ENCODE results near the gene PRKCE.

Gene PRKCE

DNA sequence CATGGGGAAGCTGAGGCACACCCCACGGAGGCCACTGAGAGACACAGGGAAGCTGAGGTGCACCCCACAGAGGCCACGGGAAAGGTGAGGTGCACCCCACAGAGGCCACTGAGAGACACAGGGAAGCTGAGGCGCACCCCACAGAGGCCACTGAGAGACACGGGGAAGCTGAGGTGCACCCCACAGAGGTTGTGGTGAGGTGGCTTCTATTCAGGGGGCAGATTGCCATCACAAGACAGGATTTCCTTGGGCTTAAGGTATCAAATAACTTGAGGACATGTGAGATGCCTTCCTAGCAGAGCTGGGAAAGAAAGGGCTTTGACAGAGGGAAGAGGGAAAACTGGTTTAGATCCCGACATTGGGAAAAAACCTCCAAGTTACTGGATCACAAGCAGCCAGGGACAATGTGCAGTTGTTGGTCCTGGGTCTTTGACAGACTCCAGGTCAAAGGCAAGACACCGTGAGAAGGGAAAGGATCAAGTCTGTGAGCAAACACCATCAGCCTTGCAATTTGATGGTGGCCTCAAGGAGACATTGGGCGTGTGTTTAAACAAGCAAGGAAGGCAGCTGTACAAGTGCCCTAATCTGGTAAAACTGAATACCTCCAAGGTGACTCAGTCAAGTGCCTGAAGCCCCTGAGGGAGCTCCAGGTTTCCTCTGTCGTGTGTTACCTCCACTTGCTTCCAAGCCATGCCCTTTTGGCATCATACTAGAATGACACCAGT lies 512.5 kb downstream of the PRKCE start:
- no peak for DNase-seq

DNA sequence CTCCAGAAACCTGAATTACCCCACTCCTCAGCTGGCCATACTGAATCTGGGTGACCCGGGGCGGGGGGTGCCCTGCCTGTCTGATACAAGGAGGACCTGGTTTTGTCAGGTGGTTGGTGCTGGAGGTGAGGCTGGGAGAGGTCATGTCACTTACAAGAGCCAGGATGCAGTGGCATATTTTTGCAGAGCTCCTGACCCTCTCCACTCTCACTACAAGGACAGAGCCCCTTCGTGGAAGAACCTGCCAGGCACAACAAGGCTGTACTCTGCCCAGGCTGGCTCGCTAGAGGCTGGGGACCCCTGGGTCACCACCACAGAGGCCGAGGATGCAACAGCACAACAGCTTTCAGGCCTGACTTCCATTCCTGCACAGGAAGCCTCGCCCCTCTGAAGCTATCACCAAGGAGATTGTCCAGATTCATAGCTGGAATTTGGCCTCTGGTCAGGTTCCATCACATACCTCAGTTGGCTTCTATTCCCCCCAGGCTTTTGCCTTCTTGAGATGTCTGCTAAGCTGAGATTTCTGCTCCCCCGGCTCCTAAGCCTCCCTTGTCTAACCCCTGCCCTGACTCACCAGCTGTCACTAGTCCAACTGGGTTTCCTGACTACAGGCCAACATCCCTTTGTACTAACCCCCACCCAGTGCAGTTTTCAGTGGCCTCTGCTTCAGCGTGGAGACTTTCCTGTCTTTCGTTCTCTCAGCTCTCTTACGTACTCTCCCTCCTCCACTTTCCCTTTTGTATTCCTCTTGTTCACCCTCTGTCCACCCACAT lies 513.2 kb downstream of the PRKCE start:
- DNase-seq, result no peak

DNA sequence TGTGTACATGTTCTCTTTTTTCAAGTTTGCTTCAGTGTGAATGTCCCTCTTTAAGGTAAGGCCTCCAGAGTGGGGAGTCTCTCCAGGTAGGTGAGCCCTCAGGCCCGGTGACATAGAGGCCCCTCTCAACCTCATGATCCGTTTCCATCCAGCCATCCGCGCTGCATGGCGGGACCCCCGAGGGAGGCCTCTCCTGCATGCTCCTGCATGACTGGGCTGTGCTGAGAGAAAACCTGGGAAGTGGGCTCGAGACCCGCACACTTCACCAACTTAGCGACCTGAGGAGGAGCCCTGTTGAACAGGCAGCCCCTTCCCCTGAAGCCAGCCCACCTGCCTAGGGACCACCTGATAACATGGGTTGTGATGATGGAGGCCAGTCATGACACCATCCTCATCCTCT lies 514.4 kb downstream of the PRKCE start:
- DNase-seq, result no peak

DNA sequence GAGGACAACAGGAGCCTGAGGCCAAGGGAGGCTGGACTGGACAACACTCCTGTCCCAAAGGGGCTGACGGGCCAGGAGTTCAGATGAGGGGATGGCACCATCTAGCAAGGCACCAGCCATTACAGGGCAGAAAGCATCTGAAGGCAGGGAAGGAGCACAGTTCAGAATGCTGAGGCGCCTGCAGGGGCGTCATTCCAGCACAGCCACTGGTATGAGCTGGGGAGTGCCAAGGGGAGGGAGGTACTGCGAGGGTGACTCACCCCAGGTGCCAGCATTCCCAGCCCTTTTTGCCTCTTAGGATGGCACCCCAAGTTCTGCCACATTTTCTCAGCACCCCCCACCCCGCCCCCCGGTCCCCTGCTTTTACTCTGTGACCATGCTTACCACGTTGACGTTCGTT lies 515.9 kb downstream of the PRKCE start:
- DNase-seq, result no peak

DNA sequence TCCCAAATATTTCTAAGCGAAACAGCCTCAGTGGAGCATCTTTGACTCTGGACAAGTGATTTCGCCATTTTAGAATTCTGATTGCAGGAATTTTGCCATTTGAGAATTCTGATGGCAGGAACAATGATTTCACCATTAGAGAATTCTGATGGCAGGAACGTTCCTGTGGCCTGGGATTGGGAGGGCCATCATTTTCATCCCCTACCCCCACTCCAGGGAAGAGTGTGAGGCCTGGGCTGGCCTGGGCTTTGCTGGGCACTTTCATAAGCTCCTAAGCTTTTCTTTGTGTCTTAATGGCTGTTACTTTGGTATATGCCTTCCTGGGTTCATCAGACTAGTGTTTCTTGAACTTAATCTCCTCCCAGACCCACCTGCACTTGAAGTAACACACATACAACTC lies 516.4 kb downstream of the PRKCE start:
- DNase-seq, result no peak

DNA sequence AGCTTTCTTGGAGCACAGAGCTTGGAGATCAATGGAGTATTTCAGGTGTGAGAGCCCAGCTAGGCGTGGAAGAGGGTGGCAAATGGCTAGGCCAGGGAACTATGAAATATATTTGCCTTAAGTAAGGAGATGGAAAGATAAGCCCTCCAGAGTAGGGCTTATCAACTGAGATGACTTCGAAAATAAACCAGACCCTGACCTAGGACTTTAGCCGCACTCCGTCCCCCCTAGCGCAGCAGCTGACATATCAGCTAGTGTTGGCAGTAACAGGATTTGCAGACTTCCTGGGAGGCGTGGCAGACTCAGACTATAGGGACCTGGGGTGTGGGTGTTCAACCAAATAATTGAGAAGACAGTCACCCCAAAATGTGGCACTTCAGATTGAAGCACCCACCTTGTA lies 518.0 kb downstream of the PRKCE start:
- DNase-seq, result no peak

DNA sequence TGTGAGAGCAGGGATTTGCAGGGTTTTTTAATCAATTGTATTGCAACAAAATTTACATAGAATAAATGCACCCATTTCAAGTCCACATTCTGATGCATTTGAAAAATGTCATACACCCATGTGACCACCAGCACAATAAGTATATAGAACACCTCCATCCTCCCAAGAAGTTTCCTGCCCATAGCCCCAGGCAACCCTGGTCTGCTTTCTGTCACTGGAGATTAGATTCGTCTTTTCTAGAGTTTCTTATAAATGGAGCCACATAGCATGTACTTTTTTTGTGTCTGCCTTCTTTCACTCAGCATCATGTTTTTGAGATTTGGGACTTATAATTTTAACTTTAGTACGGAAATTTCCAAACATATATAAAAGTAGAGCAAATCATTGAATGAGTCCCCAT lies 518.6 kb downstream of the PRKCE start:
- no peak for DNase-seq

DNA sequence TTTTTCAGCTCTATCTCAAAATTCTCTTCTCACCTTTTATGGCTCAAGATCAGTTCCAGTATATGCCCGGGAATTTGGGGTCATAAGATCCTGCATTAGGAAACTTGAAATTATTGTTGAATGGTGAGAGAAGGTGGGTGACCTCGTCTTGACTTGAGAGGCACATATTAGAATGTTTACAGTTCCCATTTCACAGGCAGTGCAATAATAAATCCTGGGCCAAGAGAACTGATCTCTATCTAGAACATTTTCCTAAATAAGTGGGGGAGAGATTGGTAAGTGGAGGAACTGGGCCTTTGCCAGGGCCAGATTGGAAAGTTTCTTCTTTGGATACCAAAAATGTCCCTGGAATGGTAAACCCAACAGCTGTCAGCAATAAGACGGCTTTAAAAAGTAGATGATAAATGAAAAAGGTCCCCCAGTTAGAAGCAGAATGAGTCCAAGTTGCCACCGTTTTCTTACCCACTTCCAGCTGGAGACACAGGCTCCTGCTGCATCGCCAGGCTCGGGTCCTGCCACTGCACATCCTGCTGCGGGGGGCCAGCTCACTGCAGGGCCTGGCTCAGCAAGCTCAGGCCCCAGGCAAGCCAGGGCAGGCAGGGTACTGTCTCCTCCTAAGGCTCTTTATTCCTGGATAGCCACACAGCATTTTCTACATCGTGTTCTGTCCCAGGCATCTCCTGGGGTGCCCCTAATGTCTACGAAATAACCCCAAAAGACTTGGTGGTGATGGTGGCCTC lies 519.3 kb downstream of the PRKCE start:
- DNase-seq, result no peak

DNA sequence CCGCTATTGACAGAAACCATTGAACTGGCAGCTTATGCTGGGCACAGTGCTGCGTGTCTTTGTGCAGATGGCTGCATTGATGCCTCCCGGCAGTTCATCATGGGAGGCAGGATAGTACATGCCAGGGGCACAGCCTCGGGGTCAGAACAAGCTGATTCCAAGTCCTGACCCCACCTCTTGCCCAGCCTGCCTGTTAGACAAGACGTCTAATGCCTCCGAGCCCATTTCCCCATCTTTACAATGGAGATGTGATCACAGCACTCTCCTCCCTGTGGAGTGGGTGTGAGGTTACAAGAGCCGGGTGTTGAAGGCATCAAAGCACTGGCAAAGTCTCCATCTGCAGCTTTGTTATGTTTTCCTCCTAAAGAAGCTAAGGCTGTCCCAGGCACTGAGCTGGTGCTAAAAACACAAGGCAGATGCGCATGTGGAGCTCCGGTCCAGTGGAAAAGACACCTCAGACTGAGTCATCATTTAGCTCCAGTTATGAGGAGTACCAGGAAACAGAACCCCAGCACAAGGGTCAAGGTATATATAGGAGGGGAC lies 520.0 kb downstream of the PRKCE start:
- DNase-seq, result no peak

DNA sequence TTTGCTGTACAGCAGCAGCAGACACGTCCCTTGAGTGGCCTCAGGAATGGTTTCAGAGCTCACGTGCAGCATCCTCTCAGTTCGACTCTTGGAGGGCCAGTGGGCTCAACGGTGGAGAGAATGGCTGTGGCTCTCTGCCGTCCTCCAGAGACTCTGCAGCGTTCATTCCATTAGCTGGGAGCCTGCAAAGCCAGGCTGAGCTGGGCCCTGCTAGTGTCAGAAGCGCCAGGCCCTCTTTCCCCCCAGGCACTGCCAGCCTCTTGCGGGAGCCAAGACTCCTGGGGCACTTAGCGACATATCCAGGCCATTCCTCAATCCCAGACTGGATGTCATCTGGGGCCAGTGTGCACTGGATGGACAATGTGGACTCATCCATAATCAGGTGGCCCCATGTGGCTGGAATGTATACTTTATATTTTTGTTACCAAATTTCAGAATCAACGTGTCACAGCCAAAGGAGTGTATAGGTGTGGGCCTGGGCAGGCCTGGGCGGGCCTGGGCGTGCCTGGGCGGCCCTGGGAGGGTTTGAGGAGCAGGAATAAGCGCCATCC lies 520.6 kb downstream of the PRKCE start:
- no peak for DNase-seq

DNA sequence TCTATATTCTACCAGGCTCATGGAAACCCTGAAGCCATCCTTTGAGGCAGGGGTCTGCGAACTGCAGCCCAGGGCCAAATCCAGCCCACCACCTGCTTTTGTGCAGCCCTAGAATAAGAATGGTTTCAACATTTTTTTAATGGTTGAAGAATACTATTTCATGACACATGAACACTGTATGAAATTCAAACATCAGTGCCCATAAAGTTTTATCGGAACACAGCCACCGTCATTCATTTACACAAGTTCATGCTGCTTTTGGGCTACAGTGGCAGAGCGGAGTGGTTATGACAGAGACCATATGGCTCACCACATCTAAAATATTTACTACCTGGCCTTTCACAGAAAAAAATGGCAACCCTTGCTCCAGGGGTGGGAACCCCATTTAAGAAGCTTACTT lies 521.6 kb downstream of the PRKCE start:
- no peak for DNase-seq

DNA sequence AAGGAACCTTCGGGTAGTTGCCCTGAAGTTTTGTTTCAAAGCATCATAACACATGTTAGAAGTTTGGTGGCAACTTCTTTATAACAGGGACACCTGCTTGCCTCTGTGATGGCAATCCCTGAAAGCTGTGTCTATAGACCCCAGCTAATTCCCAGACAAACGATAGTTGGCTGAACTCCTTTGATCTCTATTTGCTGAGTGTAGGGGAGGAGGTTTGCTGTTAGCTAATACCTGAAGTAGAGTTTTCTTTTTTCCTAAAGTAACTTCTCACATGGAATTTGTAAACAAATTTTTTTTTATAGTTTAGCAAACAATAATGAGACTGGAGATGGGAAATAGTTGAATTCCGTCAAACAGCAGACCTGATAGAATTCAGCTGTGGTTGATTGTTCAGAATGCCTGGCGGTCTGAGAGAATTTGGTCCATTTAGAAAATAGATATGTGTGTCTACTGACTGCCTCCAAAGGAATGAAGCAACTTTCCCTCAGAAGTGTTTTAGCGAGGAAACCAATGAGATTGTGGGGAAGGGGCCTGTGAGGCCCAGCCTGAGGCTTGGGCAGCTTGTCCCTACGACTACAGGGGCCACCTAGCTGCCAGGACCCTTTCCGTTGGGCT lies 522.3 kb downstream of the PRKCE start:
- no peak for DNase-seq

DNA sequence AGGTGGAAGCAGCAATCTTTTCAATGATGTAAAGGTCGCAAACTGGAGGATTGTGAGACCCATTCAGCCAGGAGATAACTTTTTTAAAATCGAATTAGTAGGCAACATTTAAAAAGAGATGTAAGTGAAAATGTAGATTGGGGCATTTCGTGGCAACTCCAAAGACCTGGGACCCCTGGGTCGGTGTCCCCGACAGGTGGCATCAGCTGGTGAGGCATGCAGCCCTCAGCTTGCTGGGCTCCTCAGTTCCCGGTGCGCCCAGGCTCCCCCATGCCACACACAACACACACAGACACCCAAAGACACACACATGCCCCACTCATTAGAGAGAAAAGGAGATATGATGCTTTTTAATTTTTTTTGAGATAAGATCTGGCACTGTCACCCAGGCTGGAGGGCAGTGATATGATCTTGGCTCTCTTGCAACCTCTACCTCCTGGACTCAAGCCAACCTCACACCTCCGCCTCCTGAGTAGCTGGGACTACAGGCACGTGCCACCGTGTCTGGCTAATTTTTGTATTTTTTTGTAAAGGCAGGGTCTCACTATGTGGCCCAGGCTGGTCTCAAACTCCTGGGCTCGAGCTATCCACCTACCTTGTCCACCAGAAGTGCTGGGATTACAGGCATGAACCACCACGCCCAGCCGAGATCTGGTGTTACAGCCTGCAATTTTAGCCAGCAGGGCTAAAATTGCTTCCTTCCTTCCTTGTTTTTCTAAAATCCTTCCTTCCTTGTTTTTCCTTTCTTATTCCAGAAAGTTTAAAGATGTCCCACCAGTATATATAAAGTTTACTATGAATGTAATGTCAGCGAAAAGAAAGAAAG lies 523.1 kb downstream of the PRKCE start:
- DNase-seq, result no peak

DNA sequence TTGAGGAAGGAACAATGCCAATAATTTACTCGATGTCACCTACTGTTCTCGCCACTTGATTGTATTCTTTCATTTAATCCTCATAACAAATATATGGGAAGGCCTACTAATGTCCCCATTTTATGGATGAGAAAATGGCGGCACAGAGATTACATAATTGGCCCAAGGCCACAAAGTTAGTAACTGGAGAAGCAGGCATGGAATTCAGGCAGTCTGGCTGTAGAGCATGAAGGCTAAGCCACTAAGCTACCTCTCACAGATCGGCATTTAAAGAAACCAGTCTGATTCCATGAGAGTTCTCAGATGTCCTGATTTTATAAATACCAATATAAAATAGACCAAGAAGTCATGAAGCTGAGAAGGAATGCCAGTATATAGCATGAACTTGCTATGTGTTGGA lies 523.9 kb downstream of the PRKCE start:
- no peak for DNase-seq

DNA sequence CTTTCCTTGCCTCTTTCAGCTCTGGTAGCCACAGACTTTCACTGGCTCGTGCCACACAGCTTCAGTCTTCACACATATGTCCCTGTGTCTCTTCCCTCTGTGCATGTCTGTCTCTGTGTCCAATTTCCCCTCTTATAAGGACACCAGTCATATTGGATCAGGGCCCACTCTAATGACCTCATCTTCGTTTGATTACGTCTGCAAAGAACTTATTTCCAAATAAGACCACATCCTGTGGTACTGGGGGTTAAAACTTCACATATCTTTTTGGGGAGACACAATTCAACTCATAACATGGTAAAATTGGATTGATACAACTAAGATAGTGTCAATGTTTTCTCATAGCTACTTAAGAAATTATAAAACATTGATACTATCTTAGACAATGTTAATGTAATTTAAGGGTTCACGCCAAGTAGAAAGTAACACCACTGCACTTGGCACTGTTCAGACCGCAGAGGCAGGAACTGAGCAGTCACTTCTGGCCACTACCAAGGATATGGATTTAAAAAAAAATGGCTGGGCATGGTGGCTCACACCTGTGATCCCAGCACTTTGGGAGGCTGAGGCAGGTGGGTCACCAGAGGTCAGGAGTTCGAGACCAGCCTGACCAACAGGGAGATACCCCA lies 526.1 kb downstream of the PRKCE start:
- DNase-seq, result no peak

DNA sequence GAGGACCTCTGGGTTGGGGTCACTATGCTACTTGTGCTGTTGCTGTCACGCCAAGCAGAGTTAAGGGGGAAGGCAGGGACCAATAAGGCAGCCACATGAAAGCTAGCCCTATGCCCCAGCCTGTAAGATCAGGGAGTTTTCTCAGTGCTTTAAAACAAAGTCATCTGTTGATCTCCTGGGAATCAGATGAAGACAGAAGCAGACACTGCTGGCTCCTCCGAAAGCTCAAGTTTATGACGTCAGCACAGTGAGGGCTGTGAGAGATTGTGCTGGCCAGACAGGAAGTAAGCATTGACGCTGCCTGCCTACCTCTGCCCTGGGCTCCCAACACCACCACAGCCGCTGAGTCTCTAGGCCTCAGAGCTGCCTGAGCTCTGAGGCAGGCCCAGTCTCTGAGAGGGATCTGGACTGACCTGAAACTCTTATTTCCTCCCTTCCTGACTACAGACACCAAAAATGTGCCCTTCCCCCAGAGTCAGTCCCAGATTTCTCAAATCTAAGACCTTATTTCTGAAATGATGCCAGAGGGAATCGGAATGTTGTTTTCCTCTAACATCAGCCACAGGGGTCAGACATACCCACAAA lies 527.7 kb downstream of the PRKCE start:
- no peak for DNase-seq

DNA sequence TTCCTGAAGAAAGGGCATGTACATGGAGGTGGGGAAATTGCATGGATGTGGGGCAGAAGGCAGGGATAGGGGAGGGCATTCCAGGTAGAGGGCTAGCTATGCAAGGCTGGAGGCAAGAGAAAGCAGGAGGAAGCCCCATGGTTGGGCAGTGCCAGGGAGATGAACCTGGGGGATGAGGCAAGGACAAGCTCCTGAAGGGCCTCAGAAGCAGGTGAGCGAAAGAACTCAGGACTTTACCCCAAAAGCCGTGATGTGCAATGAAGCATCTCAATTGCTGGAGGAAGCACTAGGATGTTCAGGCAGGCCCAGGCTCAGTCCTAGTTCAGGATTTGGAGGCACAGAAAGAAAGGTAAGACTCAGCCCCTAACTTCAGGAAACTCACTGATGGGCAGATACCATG lies 528.7 kb downstream of the PRKCE start:
- DNase-seq, result no peak

DNA sequence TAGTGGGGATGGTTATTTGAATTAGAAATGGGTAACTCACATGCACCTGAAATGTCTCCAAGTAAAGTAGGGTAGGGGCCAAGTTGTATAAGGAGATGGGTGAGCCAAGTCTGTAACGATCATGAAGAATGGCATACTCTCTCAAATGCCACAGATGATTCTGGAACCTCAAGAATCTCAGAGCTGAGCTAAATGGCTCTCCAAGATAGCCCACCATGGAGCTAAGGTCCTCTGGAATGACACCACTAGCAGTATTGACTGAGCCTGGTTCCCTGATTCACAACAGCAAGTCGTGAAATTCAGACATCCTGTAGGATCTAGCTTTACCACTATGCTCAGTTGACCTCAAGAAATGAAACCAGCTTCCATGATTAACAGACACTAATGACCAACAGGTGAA lies 529.8 kb downstream of the PRKCE start:
- DNase-seq, result no peak

DNA sequence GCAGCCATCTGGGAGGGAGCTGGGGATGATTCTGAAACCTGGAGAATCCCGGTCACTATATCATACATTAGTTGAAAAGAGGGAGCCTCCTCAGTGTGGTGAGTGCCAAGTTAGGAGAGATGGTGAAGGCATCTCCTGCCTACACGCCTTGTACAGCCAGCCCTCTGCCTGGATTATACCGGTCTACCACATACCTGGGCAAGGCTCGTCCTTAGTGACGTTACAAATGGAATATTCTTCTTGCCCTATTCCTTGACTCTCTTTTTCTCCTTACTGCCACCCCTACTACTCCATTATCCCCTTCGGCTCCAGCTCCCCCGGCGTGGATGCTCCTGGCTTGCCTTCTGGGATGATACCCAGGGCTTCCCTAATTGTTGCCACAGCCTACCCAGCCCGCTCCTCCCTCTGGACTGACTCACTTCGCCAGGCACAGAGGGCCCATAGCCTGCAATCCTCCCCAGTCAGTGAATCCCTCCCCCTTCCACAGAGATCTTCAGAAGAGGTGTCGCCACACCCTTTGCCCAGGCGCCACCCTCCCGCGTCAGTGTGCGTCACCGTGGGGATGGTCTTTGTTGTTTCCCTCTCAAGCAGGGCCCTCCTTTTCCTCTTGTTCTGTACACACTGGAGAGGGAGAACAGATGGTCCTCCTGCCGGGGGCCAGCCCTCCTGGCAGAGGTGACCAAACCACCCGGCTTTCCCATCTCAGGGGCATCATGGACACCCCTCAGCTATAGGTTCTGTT lies 530.5 kb downstream of the PRKCE start:
- DNase-seq, result no peak

DNA sequence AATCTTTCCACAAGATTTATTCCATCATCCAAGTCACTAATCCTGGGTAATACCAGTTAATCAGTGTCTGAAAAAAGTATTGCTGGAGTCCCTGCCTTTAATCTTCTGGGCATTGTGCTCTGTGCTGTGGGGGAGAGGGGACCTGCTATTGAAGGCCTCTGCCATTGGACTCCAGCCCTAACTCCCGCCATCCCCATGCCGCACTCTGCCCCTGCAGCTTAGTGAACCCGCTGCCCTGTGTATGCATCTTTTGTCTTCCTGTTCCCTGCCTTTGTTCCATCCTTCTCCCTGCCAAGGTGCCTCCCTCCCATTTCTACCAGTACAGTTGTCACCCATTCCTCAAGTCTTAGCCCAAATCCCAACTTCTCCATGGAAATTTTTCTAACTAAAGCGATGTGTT lies 532.0 kb downstream of the PRKCE start:
- no peak for DNase-seq

All from RPMI8226 (cell line).